Liver (tissue), 9 donors: ENCODE measurements around the gene SRSF2. TPM values are rescaled to one million over a fixed set of nuclear protein-coding genes. Genes with fewer than 3 reads are reported as not detected.

ENCODE experiments used
- DNase-seq: peaks from one replicate; pipeline ENCODE4 v3.0.0-alpha.2; 2017; ENCODE audit warnings: low spot score
- H3K27ac ChIP-seq, 2 donors: one replicate each; pipeline ENCODE4 v1.7.0; 2013; ENCODE audit warnings: inconsistent platforms in 2 of 2, low read length in 2 of 2, control low read depth in 1 of 2, low read depth in 1 of 2, mild to moderate bottlenecking in 1 of 2
- H3K27me3 ChIP-seq, 4 donors: one replicate each; pipeline versions ENCODE4 v1.6.1 to v1.7.0; 2013; ENCODE audit warnings: low read length in 3 of 4, inconsistent platforms in 1 of 4, mild to moderate bottlenecking in 1 of 4, moderate library complexity in 1 of 4; ENCODE audit not compliant: control insufficient read depth in 4 of 4, insufficient read depth in 4 of 4
- H3K36me3 ChIP-seq, 4 donors: one replicate each; pipeline versions ENCODE4 v1.6.1 to v1.7.0; 2013; ENCODE audit warnings: low read length in 3 of 4, mild to moderate bottlenecking in 3 of 4, low read depth in 1 of 4, moderate library complexity in 1 of 4; ENCODE audit not compliant: control insufficient read depth in 4 of 4, insufficient read depth in 3 of 4
- H3K4me1 ChIP-seq, 4 donors: one replicate each; pipeline versions ENCODE4 v1.6.1 to v1.7.0; 2013; ENCODE audit warnings: low read length in 3 of 4, mild to moderate bottlenecking in 3 of 4, moderate library complexity in 1 of 4; ENCODE audit not compliant: control insufficient read depth in 4 of 4, insufficient read depth in 4 of 4
- H3K4me3 ChIP-seq, 3 donors: one replicate each; pipeline versions ENCODE4 v1.6.1 to v1.7.0; 2013; ENCODE audit warnings: low read length in 3 of 3, control low read depth in 1 of 3, low read depth in 1 of 3, mild to moderate bottlenecking in 1 of 3
- H3K9ac ChIP-seq, 2 donors: one replicate each; pipeline ENCODE4 v1.7.0; 2013; ENCODE audit warnings: low read length in 2 of 2, mild to moderate bottlenecking in 2 of 2, moderate library complexity in 2 of 2, control low read depth in 1 of 2, low read depth in 1 of 2
- H3K9me3 ChIP-seq, 4 donors: one replicate each; pipeline versions ENCODE4 v1.6.1 to v1.7.0; 2013; ENCODE audit warnings: low read length in 3 of 4; ENCODE audit not compliant: control insufficient read depth in 4 of 4
- EGR1 ChIP-seq, 2 donors: IDR thresholded peaks; 2 replicates each; pipeline ENCODE4 v1.6.1; 2016 to 2018; ENCODE audit warnings: antibody characterized with exemption in 2 of 2, low read depth in 2 of 2
- FOXA1 ChIP-seq: IDR thresholded peaks from 2 replicates; pipeline ENCODE4 v1.6.1; 2016; ENCODE audit warnings: antibody characterized with exemption
- FOXA2 ChIP-seq: IDR thresholded peaks from 2 replicates; pipeline ENCODE4 v1.6.1; 2016; ENCODE audit warnings: antibody characterized with exemption
- GABPA ChIP-seq, 2 donors: IDR thresholded peaks in 1 of 2; conservative IDR thresholded peaks in 1 of 2; 2 replicates each; pipeline ENCODE4 v1.6.1; 2016; ENCODE audit warnings: antibody characterized with exemption in 2 of 2, mild to moderate bottlenecking in 1 of 2, moderate library complexity in 1 of 2
- HNF4A ChIP-seq, 2 donors: conservative IDR thresholded peaks; 2 replicates each; pipeline ENCODE4 v1.6.1; 2016; ENCODE audit warnings: antibody characterized with exemption in 2 of 2, mild to moderate bottlenecking in 2 of 2
- HNF4G ChIP-seq: IDR thresholded peaks from 2 replicates; pipeline ENCODE4 v1.6.1; 2016; ENCODE audit warnings: antibody characterized with exemption
- NR2F2 ChIP-seq: IDR thresholded peaks from 2 replicates; pipeline ENCODE4 v1.6.1; 2016; ENCODE audit warnings: antibody characterized with exemption
- RAD21 ChIP-seq, 2 donors: IDR thresholded peaks; 2 replicates each; pipeline ENCODE4 v1.6.1; 2016; ENCODE audit warnings: antibody characterized with exemption in 2 of 2, mild to moderate bottlenecking in 2 of 2
- RXRA ChIP-seq, 2 donors: IDR thresholded peaks; 2 replicates each; pipeline ENCODE4 v1.6.1; 2017 to 2018; ENCODE audit warnings: antibody characterized with exemption in 2 of 2, mild to moderate bottlenecking in 1 of 2
- SP1 ChIP-seq: IDR thresholded peaks from 2 replicates; pipeline ENCODE4 v1.6.1; 2018; ENCODE audit warnings: antibody characterized with exemption, mild to moderate bottlenecking
- TAF1 ChIP-seq: conservative IDR thresholded peaks from 2 replicates; pipeline ENCODE4 v1.6.1; 2016; ENCODE audit warnings: antibody characterized with exemption, mild to moderate bottlenecking
- WGBS: extraction: QIAGEN DNeasy Blood & Tissue Kit; methylation state at CpG from one replicate; pipeline ENCODE4 v1.1.7; 2013; 5-methylcytosine and 5-hydroxymethylcytosine counted together
- polyA plus RNA-seq, 2 donors: library from polyadenylated mRNA; stranded (reverse) in 1 of 2; unstranded in 1 of 2; fragments of 200-250 nt in 1 of 2; fragments of >200 nt in 1 of 2; fragmentation: Nextera tagmentation in 1 of 2; extraction: Ambion mirVana in 1 of 2; gene quantifications; one replicate each; pipeline versions ENCODE4 v1.2.1 to v1.2.3, GENCODE V29; 2013 to 2015
- total RNA-seq, 2 donors: library from RNA; depleted of rRNA; stranded (reverse); fragments of >200 nt; gene quantifications; one replicate each; pipeline ENCODE4 v1.2.3, GENCODE V29; 2014
- TF ChIP-seq, protein P1 (sequence below): IDR thresholded peaks from 2 replicates; pipeline ENCODE4 v1.6.1; 2016; ENCODE audit warnings: antibody characterized with exemption
- TF ChIP-seq, protein P2 (sequence below): IDR thresholded peaks from 2 replicates; pipeline ENCODE4 v1.6.1; 2016; ENCODE audit warnings: antibody characterized with exemption
- TF ChIP-seq, protein P3 (sequence below): fragments of 150-350 bp; IDR thresholded peaks from 2 replicates; pipeline ENCODE4 v1.5.1; 2017; ENCODE audit warnings: improper control_type of control experiment, low read depth, low read length; ENCODE audit not compliant: missing input control
- TF ChIP-seq, protein P4 (sequence below): IDR thresholded peaks from 2 replicates; pipeline ENCODE4 v1.6.1; 2016; ENCODE audit warnings: antibody characterized with exemption, mild to moderate bottlenecking
- donor health status: healthy.
- donor health status: healthy.
- donor health status: healthy.
- donor health status: healthy.
- donor health status: healthy.

Gene SRSF2
- total and polyA plus RNA-seq, 4 donors, result 66.5 to 184 (median 150) TPM

DNA sequence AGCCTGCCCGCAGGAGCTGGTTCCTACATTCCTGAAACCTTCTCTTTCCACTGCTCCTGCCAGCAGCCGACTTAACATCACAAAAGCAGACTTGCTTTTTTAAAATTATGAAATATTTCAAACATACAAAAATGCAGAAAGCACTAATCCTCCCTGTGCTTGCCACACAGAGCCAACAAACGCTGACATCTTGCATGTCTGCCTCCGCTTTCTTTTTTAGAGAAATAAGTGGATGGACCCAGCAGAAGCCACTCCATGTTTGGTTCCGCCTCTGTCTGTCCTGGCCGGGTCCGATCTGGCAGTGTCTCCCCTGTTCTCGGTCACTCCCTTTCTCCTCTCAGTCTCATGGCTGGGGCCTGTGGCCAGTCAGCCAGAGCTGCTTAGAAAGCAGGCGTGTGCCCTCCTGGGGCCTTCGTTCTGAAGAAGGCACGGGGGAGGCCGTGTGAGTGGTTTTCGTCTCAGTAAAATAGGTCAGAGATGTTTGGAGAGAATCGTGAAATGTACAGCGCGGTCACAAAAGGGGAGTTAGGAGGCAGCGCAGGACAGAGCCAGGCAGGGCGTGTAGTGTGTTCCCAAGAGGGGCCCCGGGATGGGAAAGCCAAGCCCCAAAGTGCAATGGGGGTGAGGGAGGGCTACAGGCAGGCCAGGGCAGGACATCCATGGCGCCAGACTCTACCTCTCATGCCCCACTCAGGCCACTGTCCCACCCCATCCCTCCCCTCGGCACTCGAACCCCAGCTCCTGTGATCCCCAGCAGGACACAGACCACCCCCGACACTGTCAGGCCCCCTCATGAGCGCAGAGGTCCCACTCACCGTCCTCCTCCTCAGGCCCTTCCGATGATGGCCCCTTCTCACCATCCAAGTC is 49.6 kb downstream of the SRSF2 start:
- H3K9me3 ChIP-seq, result no peaks in the 10 kb centered on the region
- no peaks in the 10 kb centered on the region for H3K4me1 ChIP-seq
- H3K9ac ChIP-seq, result no peak overlapping the region
- H3K27ac ChIP-seq, result peak overlapping the region; percentile 42 to 64
- no peaks in the 10 kb centered on the region for H3K36me3 ChIP-seq
- no peaks in the 10 kb centered on the region for H3K27me3 ChIP-seq
- TF ChIP-seq HNF4G (no peak), NR2F2 (no peak)
- TF ChIP-seq, protein P1, sequence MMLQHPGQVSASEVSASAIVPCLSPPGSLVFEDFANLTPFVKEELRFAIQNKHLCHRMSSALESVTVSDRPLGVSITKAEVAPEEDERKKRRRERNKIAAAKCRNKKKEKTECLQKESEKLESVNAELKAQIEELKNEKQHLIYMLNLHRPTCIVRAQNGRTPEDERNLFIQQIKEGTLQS, result no peak
- no peak for DNase-seq
- no peak overlapping the region for H3K4me3 ChIP-seq
- 86% methylated on average over 26 of the region's 26 CpGs for WGBS

DNA sequence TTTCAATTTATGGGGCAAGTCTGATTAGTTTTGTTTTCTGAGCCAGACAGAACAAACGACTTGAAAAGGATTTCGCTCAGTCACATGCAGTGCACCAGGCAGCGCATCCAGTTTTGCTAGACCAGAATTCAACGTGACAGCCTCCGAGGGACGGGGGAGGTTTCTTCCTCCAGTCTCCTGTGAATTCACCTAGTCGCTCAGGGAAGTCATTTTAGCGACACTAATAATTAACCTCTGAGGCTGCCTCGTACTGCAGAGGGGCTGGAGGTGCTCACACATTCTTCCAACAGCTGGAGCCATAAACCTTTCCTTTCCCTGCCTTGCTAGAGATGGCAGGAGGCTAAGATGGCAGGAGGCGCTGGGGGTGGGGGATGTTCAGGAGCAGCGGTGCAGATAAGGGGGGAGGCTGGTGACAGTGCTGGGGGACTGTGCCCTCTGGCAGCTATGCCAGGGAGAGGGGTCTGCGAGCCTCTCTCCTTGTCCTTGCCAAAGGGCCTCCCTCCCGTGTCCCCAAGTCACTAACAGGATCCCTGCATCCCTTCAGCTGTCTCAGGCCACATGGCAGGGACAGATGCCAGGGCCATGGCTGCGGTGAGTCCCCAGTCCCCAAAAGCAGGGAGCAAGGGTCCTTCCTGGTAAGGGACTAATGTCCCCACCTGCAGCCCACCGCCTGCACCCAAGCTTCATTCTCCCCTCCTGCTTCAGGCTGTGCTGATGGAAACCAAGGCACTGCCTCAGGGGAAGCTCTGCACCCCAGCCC is 50.4 kb downstream of the SRSF2 start:
- 83% methylated on average over 15 of the region's 15 CpGs for WGBS
- TF ChIP-seq GABPA (IDR thresholded peaks at IDR 0.05 in 1 of 2, conservative IDR thresholded peaks at IDR 0.05 in 1 of 2), result no peak
- TF ChIP-seq HNF4G, result no peak
- TF ChIP-seq TAF1, result no peak
- TF ChIP-seq, protein P2, sequence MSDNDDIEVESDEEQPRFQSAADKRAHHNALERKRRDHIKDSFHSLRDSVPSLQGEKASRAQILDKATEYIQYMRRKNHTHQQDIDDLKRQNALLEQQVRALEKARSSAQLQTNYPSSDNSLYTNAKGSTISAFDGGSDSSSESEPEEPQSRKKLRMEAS, result no peak
- no peak for TF ChIP-seq FOXA2
- TF ChIP-seq HNF4A (conservative IDR thresholded peaks at IDR 0.05), result no peak
- TF ChIP-seq, protein P3, sequence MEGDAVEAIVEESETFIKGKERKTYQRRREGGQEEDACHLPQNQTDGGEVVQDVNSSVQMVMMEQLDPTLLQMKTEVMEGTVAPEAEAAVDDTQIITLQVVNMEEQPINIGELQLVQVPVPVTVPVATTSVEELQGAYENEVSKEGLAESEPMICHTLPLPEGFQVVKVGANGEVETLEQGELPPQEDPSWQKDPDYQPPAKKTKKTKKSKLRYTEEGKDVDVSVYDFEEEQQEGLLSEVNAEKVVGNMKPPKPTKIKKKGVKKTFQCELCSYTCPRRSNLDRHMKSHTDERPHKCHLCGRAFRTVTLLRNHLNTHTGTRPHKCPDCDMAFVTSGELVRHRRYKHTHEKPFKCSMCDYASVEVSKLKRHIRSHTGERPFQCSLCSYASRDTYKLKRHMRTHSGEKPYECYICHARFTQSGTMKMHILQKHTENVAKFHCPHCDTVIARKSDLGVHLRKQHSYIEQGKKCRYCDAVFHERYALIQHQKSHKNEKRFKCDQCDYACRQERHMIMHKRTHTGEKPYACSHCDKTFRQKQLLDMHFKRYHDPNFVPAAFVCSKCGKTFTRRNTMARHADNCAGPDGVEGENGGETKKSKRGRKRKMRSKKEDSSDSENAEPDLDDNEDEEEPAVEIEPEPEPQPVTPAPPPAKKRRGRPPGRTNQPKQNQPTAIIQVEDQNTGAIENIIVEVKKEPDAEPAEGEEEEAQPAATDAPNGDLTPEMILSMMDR, result no peak
- no peak for TF ChIP-seq RAD21 (IDR thresholded peaks at IDR 0.05)
- TF ChIP-seq NR2F2, result no peak
- TF ChIP-seq SP1, result no peak
- no peak for TF ChIP-seq RXRA (IDR thresholded peaks at IDR 0.05)
- TF ChIP-seq EGR1 (IDR thresholded peaks at IDR 0.05; ENCODE audit: low read depth in 2 of 2), result no peak
- no peak for TF ChIP-seq FOXA1
- TF ChIP-seq, protein P4, sequence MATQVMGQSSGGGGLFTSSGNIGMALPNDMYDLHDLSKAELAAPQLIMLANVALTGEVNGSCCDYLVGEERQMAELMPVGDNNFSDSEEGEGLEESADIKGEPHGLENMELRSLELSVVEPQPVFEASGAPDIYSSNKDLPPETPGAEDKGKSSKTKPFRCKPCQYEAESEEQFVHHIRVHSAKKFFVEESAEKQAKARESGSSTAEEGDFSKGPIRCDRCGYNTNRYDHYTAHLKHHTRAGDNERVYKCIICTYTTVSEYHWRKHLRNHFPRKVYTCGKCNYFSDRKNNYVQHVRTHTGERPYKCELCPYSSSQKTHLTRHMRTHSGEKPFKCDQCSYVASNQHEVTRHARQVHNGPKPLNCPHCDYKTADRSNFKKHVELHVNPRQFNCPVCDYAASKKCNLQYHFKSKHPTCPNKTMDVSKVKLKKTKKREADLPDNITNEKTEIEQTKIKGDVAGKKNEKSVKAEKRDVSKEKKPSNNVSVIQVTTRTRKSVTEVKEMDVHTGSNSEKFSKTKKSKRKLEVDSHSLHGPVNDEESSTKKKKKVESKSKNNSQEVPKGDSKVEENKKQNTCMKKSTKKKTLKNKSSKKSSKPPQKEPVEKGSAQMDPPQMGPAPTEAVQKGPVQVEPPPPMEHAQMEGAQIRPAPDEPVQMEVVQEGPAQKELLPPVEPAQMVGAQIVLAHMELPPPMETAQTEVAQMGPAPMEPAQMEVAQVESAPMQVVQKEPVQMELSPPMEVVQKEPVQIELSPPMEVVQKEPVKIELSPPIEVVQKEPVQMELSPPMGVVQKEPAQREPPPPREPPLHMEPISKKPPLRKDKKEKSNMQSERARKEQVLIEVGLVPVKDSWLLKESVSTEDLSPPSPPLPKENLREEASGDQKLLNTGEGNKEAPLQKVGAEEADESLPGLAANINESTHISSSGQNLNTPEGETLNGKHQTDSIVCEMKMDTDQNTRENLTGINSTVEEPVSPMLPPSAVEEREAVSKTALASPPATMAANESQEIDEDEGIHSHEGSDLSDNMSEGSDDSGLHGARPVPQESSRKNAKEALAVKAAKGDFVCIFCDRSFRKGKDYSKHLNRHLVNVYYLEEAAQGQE, result no peak
- no peaks in the 10 kb centered on the region for H3K36me3 ChIP-seq
- H3K27me3 ChIP-seq, result no peaks in the 10 kb centered on the region
- H3K27ac ChIP-seq, result no peak overlapping the region
- H3K4me1 ChIP-seq, result no peaks in the 10 kb centered on the region
- no peak for DNase-seq
- H3K4me3 ChIP-seq, result no peak overlapping the region
- H3K9ac ChIP-seq, result no peak overlapping the region
- H3K9me3 ChIP-seq, result no peaks in the 10 kb centered on the region
